D341Med (cell line): ENCODE results near the gene NTRK3.

Experiments used
- DNase-seq: peaks from one replicate; pipeline ENCODE4 v3.0.0; 2012; ENCODE audit warnings: low spot score

NTRK3 gene

GRCh38 chr15:88256279-88257230 lies at the start of gene NTRK3:
Gene NTRK3 (minus strand): TSS chr15:88256739. CDS start chr15:88256153, 586 bp downstream.
- DNase-seq, result peak; percentile 62

- no peak for DNase-seq
Measured at GRCh38 chr15:88303395-88303794, 46.9 kb upstream of the NTRK3 start.

DNA sequence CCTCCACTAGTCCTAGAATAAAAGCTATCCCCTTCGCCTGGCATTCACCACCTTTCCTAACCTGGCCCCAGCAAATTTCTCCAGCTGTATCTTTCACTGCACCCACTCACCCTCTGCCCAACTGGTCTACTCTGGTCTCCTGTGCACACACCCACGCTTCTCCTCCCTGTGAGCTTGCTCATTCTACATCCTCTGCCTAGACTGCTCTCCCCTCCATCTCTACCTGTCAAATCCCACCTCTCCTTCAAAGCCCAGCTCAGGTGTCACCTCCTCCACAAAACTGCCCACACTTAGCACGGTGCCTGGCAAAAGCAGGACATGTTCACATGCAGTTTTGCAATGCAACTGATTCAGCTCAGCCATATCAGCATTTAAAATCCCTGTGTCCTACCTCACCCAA lies 45.8 kb upstream of the NTRK3 start:
- no peak for DNase-seq

DNA sequence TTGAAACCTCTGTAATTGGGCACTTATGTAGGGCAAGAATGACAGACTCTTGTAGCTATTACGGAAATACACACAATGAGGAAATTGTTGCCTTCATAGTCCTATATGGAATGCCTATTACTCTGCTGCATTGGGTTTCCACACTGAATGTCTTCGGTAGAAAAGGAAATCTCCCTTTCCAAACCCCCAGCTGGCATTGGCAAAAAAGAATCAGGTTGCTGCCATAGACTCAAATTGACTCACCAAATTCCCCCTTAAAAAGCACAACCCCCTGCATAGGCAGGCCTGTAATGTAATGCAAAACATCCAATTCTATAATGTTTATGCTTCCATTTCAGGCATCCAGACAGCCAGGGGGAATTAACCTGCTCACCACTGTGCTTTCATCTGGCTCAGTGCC lies 44.8 kb upstream of the NTRK3 start:
- no peak for DNase-seq

DNA sequence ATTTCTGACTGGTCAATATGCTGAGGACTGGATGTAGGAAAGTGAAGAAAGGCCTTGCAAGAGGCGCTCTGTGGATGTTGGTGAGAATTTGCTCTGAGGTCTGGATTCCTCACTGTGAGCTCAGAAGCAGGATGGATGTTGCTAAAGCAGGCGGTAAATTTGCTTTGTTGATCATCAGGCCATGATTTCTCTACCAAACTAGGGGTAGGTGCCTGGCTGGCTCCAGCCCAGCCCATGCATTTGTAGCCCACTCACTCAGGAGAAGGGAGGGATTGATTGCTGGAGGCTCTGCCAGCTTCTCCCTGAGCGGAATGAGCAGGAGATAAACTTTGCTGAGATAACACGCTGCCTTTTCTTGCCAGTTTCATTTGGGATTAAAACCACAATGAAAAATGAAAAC lies 44.3 kb upstream of the NTRK3 start:
- no peak for DNase-seq

- no peak for DNase-seq
Measured at GRCh38 chr15:88300089-88300488, 43.5 kb upstream of the NTRK3 start.

DNA sequence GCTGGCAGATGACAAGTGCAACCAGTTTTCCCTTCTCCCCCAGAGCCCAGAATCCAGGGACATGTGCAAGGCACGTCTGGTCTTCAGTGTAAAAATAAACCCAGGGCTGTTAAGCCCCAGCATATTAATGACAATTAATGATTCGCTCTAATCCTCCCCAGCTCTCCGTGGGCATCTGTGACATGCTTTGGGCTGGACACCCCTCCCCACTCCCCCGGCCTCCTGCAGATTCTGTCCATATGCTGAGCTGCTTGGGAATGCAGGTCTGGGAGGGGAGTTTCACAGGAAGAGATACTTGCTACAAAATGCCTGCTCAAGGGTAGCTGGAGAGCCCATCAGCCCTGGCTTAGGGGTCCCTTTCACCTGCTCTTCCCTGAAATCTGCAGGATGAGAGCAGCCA lies 43.0 kb upstream of the NTRK3 start:
- DNase-seq, result no peak

DNA sequence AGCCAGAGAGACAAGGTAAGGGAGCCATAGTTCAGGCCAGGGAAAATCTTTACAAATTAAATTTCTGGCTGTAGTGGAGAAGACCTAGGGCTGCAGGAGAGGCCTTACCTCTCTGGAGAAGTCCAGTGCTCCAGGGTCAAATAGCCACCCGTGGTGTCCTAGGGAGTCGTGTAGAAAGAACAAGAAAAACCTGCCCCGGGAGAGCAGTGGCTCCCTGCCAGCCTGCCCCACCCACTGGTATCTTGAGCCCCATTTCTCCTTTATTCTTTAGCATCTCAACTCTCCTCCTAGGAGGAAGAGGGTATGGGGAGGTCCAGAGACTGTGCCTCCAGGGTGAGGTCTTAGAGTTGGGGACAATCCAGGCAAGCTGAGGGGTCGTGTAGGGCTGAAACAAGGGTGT lies 32.1 kb upstream of the NTRK3 start:
- DNase-seq, result no peak

DNA sequence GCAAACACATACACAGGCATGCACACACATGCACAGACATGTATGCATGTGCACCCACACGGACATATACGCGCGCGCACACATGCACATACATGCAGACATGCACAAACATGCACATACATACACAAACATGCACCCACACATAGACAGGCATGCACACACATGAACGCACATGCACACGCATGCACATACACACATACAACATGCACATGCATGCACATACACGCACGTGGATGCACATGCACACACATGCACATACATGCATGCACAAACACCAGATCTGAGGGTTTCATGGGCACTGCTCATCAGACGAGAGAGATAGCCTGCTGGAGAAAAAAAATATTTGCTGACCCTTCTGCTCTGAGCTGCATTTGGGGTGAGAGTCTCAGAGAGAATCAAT lies 31.7 kb upstream of the NTRK3 start:
- no peak for DNase-seq

DNA sequence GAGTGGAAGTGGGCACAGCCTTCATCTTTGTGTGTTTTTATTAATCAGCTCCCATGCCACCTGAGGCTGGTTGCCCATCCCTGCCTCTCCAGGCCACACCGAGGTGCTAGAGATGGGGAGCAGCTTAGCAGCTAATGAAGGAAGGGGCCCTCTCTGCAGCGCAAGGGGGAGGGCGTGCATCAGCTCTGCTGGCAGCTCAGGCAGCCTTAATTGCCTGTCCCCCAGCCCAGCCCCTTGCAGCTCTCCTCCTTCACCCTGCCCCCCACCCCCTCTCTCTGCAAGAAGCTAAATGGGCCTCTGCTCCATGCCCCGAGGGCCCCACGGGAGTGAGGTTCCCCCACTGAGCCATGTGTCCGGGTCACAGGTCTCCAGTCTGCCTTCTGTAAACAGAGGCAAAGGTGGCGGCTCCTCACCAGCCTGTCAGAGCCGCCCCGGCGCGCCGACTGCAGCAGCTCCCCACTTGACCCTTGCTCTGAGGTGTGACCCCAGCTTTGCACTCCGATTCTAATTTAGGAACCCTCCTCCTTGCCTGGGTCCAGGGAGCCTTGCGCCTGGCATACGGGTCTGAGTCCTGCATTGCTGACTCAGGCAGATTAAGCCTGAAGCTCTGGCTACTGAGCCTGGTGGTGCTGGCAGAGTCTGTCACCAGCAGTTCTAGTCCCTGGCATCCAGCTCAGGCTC lies 27.9 kb upstream of the NTRK3 start:
- DNase-seq, result no peak

DNA sequence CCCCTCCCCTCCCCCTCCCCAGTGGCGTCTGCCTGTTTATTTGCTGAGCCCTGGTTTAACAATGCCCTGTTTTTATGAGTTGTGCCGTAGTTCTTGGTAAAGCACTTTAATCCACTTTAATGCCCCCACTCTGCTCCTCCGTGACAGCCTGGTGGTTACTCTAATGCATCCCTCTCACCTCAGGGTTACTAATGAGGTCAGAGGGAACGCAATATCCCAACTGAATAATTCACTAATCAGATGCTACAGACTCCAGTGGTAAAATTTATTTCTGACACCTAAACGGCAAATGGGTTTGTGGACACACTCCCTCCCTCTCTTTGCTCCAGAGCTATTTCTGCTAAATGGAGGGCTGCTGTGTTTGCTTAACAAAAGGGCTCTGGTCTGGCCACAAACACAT lies 26.1 kb upstream of the NTRK3 start:
- no peak for DNase-seq

- DNase-seq, result no peak
Measured at GRCh38 chr15:88276821-88277410, 20.4 kb upstream of the NTRK3 start.

- no peak for DNase-seq
Measured at GRCh38 chr15:88275804-88276203, 19.3 kb upstream of the NTRK3 start.

DNA sequence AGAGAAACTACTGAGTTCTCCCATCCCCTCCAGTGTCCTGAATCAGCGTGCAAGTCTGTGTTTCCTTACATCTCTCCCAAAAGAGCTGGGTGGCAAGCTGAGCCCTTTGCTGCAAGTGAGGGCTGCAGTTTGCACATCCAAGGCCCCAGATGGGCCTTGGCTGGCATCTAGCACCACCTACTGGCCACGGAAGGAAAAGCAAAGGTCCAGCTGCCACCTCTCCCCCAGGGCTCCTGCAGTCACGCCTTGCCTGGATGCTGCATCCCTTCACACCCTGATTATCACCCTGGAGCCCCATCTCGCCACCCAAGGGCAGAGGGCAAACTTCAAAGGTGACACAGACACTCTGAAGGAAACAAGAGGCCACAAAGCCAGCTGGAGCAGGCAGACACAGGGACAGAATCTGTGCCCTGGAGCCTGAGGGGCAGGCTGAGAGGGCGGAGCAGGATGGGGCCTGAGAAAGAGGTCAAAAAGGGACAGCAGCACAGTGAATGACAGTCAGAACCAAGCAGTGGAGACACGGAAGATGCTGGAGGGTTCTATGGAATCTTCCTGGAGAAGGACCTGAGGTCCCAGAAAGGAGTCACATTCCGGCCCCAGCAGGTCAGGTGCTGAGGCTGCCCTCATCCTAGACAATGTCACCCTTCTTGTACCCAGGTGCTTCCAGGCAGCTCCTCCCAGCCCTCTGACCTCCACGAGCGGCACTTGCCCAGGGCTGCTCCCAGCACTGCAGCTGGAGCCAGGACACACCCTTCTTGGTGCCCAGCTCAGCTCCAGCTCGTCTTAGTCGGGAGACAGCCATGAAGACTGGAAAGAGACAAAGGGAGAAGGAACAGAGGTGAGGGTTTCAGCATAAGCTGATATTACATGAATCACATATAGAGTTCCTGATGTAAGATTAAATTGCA lies 18.3 kb upstream of the NTRK3 start:
- DNase-seq, result peak; percentile 84

DNA sequence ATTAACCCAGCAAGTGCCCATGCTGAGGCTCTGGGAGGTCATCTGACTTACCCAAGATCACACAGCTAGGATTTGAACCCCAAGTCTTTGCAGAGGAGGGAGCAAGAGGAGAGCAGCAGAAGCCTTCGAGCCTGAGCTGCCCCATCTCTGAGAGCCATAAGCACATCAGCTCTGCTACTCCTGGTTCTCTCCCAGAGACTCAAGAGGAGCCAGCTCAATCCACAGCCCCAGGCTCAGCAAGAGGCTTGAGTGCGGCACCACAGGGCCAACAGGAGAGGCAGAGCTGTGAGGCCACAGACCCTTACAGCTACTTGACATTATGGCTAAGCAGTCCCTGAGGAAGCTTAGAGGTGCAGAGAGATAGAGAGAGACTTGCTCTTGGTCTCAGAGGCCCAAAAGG lies 15.9 kb upstream of the NTRK3 start:
- DNase-seq, result no peak

DNA sequence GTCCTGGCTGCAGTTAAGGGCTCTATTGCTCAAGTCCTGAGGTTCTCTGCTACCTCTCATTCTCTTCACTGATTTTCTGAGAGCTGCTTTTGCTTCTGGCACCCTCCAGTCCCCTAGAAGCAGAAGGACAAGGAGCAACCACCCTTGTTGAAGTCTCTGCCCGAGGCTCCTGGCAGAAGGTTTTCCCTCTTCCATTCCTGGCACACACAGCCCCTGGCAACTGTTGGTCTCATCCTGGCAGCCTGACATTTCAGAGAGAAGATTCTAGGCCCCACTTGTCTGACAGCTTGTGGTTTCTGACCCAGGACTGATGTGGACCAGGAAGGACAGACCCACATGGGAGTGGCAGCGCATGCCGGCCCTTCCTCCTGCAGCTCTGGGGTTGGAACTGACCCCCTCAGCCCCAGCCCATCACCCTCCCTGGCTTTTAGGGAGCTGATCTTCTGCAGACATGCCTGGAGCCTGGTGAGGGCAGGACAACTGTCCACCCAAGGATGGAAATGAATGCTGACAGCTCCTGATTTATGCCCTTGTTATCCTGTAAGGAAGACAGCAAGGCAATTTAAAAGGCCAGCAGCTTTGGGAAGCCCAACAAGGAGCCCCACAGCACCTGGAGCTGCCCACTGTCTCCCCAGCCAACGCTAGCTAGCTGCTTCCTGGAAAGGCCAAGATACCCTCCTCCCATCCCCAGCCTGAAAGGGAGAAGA lies 13.0 kb upstream of the NTRK3 start:
- no peak for DNase-seq

- DNase-seq, result no peak
Measured at GRCh38 chr15:88267720-88268119, 11.2 kb upstream of the NTRK3 start.

- DNase-seq, result no peak
Measured at GRCh38 chr15:88266170-88266569, 9.6 kb upstream of the NTRK3 start.

DNA sequence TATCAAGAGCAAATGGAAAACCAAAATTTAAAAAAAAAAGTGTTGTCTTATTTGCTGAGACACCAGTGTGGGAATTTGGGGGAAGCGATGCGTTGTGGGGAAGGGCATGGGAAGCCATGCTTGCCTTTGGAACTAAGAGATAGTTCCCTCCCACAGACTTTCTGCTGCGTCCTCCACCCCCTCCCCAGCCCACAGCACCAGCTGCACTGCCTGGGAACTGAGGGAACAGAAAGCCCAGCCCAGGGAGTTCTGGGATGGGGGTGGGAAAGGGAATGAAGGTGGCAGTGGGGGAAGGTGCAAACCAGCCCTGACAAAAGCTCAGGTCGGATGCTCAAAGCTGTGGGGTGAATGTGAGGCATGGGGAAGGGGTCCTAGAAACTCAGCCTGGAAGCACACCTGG lies 8.1 kb upstream of the NTRK3 start:
- DNase-seq, result no peak

- no peak for DNase-seq
Measured at GRCh38 chr15:88262064-88262463, 5.5 kb upstream of the NTRK3 start.

DNA sequence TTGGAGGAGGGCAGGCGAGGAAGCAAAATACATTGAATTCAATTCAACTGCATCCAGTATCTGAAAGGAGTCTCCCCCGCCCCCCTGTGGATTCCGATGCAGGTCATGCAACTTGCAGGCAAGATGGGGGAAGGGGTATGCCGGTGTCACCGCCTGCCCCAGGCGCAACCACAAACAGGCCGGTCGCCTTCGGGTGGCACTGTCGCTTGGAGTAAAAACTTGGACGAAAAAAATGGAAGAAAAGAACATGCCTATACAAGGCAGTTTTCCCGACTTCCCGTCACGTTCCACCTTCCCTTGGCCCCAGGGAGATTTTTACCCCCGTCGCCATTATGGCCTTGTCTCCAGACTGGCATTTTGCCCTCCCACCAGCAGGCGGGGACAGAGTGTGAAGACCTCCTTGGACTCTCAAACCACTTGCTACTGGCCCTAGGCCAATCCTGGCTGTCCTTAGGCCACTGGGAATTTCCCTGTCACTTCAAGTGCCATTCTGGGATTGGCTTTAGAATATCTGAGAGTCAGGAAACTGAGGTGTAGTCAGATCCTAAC lies 1.6 kb upstream of the NTRK3 start:
- DNase-seq, result no peak
